ENCODE results near the gene CEP104.
"Not testable (repeated sequence)": the region's sequence is repeated elsewhere in the genome, so short reads cannot be mapped to it uniquely, and the experiment has no call there.

Gene CEP104

DNA sequence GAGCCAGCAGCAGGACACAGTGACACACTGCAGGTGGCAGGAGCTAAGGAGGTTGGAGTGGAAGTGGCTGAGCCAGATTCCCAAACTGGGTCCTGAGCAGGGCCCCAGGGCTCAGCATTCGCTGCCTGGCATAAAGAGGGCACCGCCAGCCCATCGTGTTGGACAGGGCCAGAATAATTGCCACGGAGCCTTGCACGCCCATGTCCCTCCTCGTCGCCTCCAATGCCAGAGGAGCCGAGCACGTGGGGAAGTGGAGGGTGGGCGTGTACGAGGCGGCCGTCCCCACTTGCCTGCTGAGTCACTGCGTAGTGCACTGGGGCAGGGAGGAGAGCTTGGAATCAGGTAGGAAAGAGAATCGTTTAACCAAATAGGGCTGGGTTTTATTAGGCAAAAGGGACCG, 34.6 kb downstream of the CEP104 start:
- no peak for DNase-seq

DNA sequence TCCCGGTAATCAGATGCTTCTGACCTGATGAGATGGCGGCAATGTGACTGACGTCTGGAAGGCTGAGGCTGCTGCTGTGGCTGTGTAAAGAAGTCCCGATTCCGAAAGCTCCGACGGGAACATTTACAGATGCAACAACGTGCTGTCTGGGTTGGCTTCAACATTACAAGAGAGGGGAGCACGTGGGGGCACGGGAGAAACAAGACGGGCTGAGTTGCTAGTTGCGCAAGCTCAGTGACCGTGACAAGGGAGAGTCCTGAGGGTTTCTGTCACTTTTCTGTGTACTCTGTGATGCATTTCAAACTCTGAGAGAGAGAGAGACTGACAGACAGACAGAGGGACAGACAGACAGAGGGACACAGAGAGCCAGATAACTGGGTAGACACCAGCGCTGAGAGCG, 35.1 kb downstream of the CEP104 start:
- no peak for DNase-seq

DNA sequence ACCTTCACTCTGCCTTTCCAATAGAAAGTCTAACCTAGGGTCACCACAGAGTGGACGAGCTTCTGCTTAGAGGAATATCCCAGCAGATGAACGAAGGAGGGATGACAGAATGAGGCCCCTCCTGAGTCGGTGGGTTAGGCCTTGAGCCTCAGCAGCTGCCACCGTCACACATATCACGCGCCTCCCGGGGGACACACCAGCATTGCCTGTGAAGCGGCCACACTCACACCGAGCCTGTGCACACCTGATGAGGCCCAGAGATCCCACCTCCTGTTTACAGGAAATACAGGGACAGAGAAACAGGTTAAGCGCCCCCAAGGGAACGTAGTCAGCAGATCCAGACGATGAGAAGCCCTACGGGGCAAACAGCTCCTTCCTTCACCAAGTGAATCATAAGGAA, 35.6 kb downstream of the CEP104 start:
- DNase-seq, result no peak

DNA sequence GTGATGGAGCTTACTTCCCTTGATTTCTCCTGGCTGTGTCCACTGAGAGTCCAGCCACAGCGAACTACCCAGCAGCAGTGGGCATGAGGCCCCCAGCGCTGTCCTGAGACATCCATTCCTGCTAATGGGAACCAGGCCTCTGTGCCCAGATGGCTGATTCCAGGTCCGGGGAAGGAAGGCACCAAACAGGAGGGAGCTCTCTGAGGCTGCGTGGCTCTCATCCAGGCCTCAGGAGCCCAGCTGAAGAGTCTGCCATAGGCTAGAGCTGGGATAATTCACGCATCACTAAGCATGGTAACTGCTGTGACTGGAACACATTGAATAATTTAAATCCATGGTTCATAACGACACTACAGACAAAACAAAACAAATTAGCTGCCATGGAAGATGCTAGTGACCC, 36.0 kb downstream of the CEP104 start:
- DNase-seq, result peak in 4 of 14 donors; percentile 11 to 92 (median 18)

DNA sequence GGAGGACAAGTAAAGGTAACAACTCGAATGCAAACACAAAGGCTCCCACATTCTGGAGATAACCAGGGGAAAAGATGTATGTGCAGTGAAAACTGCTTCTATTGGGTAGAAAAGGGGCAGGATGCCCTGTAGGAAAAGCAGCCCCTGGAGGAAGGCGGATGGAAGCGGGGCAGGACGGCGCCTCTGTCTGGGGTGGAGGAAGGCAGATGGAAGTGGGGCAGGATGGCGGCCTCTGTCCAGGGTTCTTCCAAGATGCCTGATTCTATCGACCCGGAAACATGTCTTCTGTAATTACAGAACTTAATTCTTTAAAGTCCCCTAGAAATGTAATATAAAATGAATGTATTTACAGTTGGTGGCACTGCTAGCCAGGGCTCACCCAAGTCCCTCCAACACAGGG, 36.7 kb downstream of the CEP104 start:
- no peak for DNase-seq

DNA sequence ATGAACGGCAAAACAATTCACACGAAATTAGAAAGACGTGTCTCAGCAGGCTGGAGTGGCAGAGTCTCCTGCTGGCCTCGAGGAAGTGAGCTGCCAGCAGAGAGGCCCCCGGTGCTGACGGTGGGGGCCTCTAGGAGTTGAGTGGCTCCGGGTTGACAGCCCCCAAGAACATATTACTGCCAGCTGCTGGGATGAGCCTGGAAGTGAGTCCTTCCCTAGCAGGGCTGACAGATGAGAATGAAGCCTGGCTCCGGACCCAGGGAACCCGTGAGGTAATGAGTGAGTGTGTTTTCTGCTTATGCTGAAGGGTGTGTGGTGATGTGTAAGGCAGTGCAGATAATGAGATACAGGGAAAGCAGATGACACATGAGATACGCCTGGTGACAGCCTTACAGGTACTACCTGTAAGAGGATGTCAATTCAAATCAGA, 37.2 kb downstream of the CEP104 start:
- no peak for DNase-seq

DNA sequence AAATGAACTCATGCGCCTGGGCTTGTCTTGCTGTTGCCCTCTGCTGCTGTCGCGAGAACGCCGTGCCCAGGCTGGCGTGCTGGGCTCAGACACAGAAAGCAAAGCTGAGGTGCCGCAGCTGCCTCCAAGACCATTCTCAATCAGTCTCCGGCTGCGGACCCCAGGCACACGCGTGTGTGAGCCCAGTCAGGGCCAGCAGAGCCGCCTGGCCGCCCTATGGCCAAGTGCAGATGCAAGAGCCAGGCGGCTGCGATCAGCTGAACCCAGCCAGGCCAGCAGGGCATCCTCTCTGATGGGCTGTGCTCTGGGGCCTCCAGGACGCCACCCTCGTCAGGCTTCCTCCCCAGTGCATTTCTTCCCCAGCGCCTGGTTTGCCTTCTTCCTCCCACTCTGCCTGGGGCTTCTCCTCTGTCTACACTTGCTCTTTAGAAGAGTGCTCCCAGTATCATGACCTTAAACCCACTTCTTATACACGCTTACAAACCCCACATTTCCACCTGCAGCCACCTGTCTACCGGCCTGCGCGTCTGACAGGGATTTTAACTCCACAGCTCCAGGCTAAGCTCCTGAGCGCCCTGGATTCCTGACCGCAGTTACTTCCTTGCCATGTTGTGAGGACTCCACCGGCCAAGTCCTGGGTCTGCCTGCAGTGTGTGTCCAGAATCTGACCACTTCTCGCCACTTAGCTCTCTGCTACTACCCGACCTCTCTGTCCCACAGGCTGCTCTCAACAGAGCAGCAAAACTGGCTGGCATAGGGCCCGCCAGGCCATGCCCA, 39.0 kb downstream of the CEP104 start:
- no peak for DNase-seq

DNA sequence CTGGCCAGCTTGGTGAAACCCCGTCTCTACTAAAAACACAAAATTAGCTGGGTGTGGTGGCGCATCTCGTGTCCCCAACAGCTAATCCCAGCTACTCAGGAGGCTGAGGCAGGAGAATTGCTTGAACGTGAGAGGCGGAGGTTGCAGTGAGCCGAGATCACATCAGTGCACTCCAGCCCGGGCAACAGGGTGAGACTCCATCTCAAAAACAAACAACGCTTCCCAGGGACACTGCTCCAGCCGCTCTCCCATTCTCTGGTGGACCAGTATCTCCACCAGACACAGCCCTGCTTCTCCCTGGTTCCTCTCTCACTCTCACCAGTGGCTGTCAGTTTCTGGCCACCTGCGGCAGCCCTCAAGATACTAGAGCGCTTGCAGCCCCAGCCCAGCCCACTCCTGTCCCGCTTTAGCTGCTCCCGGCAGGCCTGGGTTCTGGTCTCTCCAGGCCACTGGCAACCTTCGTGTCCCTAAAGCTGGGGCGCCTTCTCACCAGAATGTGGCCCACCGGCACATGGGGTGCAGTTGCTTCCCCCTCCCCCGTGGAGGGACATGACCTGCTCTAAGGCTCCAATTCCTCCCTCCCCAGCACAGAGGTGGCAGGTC, 39.8 kb downstream of the CEP104 start:
- no peak for DNase-seq

DNA sequence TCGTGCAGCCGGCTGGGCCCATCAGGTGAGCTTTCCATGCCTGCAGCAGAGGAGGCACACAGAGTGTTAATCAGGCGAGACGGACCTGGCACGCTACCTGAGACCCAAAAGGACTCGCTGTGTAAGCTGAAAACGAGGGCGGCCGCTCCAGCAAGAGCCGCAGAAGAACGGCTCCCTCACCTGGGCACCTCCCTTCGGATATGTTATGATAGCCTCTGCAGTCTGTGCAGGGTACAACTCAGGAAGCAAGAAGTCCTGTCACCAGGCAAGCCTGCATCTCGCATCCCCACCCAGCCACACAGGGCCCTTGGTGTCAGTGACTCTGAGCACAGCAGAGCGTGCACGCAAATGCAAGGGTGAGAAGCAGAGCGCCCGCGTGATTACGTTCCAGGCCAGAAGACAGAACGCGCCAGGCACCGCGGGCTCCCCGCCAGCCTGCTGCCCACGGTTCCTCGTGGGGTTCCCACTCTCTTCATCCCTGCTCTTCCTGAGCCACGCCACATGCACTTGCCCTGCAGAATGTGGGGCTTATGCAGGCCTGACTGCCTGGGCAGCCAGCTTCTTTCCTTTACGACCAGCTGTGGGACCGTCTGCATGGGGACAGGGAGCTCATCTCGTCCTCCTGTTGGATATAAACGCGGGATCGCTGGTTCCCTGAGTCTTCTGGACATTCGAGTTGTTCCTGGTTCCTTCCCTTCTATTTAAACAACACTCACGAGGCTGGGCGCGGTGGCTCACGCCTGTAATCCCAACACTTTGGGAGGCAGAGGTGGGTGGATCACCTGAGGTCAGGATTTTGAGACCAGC, 40.5 kb downstream of the CEP104 start:
- peak in 1 of 14 donors; percentile 75 for DNase-seq

DNA sequence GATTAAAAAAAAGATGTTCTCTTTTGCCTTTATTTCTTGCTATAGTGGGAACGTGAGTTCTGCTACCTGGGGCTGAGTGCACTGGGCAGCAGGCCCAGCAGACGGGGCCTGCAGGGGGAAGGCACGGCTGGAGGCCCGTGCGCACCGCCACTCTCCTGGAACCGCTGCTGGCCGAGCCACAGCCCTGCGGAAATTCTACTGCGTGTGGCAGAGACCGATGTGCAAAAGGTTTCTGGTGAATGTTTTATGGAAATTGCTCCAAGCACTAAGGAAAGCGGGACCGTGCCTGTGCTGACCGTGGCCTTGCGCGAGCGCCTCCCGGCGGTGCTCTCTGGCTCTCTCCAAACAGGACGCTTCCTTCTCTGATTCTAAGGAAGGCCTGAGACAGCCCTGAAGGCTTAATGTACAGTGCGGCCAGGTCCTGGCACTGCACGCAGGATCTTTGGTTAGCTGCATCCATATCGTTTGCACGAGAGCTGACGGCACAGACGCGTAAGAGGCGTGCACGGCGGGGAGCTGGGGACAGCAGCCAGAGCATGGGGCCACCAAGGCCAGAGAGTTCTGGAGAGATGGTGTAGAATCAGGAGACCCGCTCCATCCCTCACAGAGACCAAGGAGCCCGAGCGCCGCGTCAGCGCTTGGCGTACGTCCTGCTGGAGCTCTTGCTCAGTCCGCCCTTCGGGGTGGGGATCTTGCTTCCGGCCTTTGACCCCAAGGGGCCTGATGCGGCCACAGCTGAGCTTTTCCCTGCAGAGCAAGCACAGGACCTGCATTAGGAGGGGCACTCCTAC, 42.0 kb downstream of the CEP104 start:
- no peak for DNase-seq

DNA sequence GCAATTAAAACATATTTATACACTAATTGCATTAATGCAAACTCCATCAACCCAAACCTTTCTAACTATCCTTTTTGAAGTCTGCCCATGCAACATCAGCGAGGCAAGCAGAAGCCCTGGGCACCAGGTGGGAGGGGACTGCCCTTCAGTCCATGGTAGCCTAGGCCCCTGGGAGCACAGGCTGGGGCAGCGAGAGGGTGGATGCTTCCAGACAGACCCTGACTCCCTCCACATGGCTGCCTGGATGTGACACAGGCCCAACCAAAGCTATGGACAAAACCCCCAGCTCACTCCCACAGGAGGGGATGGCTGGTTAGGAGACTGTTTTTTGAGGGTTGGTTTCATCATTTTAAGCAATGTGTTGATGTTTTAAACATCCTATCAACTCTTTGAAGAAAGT, 42.9 kb downstream of the CEP104 start:
- DNase-seq, result no peak

DNA sequence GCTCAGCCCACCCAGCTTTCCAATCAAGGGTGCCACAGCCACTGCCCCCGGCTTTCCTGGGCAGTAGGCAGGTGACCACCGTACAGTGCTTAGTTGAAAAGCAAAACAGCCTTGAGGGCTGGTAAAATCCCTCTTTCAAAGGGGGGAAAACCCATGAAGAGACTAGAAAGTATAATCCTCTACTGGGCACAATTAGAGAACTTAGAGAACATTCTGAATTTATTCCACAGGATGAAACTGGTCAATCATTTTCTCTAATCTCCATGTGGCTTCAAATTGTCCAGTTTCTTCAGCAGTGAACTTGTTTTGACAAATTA, 45.5 kb downstream of the CEP104 start:
- no peak for DNase-seq

DNA sequence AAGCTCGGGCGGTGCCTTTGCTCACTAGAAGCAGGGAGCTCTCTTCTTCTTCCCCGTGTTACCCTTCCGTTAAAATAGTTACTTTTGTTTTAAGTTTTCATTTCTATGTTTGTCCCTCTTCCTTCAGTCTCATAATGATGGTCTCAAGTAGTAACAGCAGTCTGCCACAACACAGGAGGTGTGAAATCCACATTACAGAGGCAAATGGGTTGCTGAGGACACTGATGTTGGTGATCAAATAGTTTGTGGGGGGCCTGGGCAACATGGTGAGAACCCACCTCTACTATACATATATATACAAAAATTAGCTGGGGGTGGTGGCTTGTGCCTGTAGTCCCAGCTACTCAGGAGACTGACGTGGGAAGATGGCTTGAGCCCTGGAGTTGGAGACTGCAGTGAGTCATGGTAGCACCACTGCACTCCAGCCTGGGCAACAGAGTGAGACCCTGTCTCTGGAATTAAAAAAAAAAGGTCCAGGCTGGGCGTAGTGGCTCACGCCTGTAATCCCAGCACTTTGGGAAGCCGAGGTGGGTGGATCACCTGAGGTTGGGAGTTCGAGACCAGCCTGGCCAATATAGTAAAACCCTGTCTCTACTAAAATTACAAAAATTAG, 46.8 kb downstream of the CEP104 start:
- DNase-seq, result not testable (repeated sequence)

DNA sequence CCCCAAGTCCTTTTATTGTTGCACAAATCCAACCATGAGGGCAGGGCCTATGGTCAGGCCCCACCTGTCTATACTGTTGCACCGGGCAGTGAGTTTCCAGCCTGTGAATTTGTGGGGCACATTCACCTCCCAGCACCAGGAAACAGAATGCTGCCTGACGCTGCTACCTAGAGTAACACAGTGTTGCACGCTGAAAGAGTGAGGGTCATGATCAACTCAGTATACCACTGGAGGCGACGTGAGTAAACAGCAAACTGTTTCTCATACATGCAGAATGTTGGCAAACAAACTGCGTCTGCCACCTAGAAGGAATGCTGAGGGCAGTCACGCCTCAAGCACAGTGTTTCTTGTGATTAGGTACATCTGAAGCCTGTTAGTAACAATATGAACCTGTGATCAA, 47.3 kb downstream of the CEP104 start:
- no peak for DNase-seq

DNA sequence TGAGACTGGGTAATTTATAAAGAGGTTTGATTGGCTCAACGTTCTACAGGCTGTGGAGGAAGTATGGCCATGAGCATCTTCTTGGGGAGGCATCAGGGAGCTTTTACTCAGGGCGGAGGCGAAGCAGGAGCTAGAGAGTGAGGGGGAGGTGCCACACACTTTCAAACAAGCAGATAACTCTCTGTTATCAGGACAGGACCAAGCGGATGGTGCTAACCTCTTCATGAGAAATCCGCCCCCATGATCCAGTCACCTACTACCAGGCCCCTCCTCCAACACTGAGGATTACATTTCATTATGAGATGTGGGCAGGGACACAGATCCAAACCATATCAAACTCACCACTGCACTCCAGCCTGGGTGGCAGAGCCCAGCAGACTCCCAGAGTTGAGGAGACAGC, 49.2 kb downstream of the CEP104 start:
- no peak for DNase-seq

DNA sequence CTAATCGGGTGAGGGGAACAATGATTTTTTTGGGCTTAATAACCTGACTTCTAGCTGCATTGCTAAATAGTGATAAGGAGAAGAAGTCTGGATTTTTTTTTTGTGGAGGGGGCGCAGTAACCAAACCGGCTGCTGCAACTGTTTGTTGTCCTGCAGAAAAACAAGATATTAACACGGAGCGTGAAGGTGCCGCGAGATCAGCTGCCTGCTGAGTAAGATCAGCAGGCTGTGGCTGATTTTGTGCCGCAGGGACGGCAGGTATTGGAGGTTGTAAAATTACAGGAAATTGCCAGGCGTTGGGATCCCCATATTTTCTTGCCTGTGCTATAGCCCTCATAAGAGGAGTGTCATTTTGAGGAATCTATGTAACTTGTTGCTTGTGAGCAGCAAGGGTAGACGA, 52.0 kb downstream of the CEP104 start:
- no peak for DNase-seq

DNA sequence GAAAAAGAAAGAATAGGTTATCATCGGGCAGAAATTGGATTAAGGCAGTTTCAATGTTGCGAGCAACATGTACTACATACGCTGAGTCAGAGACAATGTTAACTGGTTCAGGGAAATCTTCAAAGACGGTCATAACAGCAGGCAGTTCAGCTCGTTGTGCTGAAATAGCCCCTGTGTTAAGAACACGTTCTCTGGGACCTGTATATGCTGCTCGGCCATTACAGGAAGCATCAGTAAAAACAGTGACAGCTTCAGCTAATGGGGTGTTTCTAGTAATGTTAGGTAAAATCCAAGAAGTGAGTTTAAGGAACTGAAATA, 52.4 kb downstream of the CEP104 start:
- DNase-seq, result not testable (repeated sequence)

DNA sequence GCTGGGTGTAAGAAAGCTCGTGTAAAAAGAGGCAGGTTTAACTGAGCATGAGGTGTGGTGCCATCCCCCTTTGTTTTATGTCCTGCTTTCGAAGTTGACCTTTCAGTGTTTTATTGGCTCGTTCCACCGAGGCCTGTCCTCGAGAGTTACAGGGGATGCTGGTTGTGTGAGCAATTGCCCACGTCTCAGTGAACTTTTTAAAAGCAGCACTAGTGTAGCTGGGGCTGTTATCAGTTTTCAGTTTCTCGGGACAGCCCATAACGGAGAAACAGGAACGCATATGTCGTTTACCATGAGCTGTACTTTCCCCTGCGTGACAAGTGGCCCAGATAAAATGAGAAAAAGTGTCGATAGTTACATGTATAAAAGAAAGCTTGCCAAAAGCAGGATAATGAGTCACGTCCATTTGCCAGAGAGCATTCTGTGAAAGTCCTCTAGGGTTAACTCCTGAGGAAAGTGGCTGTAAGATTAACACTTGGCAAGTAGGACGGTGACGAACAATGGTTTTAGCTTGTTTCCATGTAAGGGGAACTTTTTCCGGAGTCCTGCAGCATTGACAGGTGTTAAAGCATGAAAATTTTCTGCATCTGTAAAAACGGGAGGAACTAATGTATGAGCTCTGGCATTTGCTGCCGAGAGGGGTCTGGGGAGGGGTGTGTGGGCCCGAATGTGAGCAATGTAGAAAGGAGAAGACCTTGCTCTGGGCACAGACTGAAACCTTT, 52.9 kb downstream of the CEP104 start:
- DNase-seq, result no peak

DNA sequence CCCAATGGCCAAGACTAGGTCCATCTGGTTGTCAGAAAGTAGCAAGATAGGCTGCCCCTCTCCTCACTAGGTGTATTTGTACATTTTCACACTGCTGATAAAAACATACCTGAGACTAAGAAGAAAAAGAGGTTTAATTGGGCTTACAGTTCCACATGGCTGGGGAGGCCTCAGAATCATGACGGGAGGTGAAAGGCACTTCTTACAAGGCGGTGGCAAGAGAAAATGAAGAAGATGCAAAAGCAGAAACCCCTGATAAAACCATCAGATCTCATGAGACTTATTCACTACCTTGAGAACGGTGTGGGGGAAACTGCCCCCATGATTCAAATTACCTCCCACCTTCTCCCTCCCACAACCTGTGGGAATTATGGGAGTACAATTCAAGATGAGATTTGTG, 56.2 kb downstream of the CEP104 start:
- not testable (repeated sequence) for DNase-seq

DNA sequence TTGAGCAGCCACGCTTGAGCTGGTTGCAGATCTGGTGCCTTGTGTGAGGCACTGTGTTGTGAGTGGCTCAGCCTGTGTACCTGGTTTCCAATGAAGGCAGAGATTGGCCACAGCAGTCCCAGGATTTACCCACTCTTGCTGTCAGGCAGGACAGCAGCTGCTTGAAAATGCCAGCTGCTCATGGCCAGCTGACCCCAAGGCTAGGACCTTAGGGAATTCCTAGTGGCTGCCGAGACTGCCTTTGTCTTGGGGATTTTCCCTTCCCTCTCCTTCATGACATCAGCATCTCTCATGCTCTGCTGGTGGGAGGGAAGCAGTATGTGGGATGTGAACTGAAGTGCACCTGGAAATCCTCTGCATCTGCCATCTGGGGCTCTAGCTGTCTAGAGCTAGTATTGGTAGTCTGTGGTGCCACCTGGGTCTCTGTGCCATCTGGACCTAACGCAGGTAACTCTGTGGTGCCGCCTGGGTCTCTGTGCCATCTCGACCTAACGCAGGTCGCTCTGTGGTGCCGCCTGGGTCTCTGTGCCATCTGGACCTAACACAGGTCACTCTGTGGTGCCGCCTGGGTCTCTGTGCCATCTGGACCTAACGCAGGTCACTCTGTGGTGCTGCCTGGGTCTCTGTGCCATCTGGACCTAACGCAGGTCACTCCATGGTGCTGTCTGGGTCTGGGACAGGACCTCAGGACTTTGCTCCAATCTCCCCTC, 56.9 kb downstream of the CEP104 start:
- no peak for DNase-seq

All from C1 segment of cervical spinal cord (tissue), 14 donors.